HG02973 (cell line): Measurements from ENCODE around the gene FLT3.
"Not testable (repeated sequence)": the region's sequence is repeated elsewhere in the genome, so short reads cannot be mapped to it uniquely, and the experiment has no call there.

Experiments used
- ATAC-seq: cut with Tn5 transposase; IDR thresholded peaks from one replicate; pipeline ENCODE4 v1.9.1; 2021; ENCODE audit warnings: moderate library complexity; ENCODE audit not compliant: unreplicated experiment

The FLT3 gene

GRCh38 chr13:27975564-27976361, 124.6 kb downstream of the FLT3 start:
- ATAC-seq: no peak

GRCh38 chr13:27973961-27974662, 126.3 kb downstream of the FLT3 start:
- no peak for ATAC-seq

- ATAC-seq: no peak
Observed at GRCh38 chr13:27973291-27973690, 127.1 kb downstream of the FLT3 start.

GRCh38 chr13:27972478-27972820, 127.9 kb downstream of the FLT3 start:
- no peak for ATAC-seq

- no peak for ATAC-seq
Observed at GRCh38 chr13:27971776-27972477, 128.4 kb downstream of the FLT3 start.

- ATAC-seq: no peak
Observed at GRCh38 chr13:27971236-27971645, 129.1 kb downstream of the FLT3 start.

GRCh38 chr13:27970382-27971235, 129.8 kb downstream of the FLT3 start:
- ATAC-seq: no peak

- no peak for ATAC-seq
Observed at GRCh38 chr13:27969866-27970229, 130.5 kb downstream of the FLT3 start.

GRCh38 chr13:27969082-27969865, 131.1 kb downstream of the FLT3 start, which contains the start of gene CDX2:
CDX2 (minus strand) TSS chr13:27969315; CDS start chr13:27969006, 309 bp downstream.
- no peak for ATAC-seq

- no peak for ATAC-seq
Observed at GRCh38 chr13:27968316-27969081, 131.9 kb downstream of the FLT3 start.

- no peak for ATAC-seq
Observed at GRCh38 chr13:27967736-27968315, 132.6 kb downstream of the FLT3 start.

GRCh38 chr13:27967203-27967735, 133.1 kb downstream of the FLT3 start:
- ATAC-seq: no peak

GRCh38 chr13:27966641-27967202, 133.7 kb downstream of the FLT3 start:
- ATAC-seq: no peak

GRCh38 chr13:27965740-27966640, 134.4 kb downstream of the FLT3 start:
- no peak for ATAC-seq

- no peak for ATAC-seq
Observed at GRCh38 chr13:27965343-27965739, 135.0 kb downstream of the FLT3 start.

- no peak for ATAC-seq
Observed at GRCh38 chr13:27964741-27965323, 135.5 kb downstream of the FLT3 start.

- not testable (repeated sequence) for ATAC-seq
Observed at GRCh38 chr13:27964206-27964605, 136.2 kb downstream of the FLT3 start.
